M059J (cell line): ENCODE results near the gene ANKRD33. TPM values are rescaled to one million over a fixed set of nuclear protein-coding genes. Genes with fewer than 3 reads are reported as not detected.
"Not testable (repeated sequence)": the region's sequence is repeated elsewhere in the genome, so short reads cannot be mapped to it uniquely, and the experiment has no call there.

Experiments used
- DNase-seq: peaks from one replicate; pipeline ENCODE4 v3.0.0-alpha.2; 2012; ENCODE audit warnings: low read depth
- total RNA-seq: library from RNA; depleted of rRNA; stranded (reverse); fragments of >200 nt; shearing (Covaris generic); gene quantifications from 2 replicates; pipeline ENCODE4 v1.2.3, GENCODE V29; 2014

Gene ANKRD33
- total RNA-seq, 1 experiment from 2014 or later, result not detected

- DNase-seq, result no peak
Measured at GRCh38 chr12:51879102-51879501, 8.8 kb upstream of the ANKRD33 start.

- no peak for DNase-seq
Measured at GRCh38 chr12:51883295-51883694, 4.6 kb upstream of the ANKRD33 start.

- DNase-seq, result no peak
Measured at GRCh38 chr12:51883998-51884675, 3.8 kb upstream of the ANKRD33 start.

GRCh38 chr12:51884676-51885229 is 3.1 kb upstream of the ANKRD33 start:
- DNase-seq, result peak; percentile 72

GRCh38 chr12:51885294-51886020 is 2.4 kb upstream of the ANKRD33 start:
- DNase-seq, result not testable (repeated sequence)

- DNase-seq, result peak; percentile 88
Measured at GRCh38 chr12:51886021-51886710, 1.7 kb upstream of the ANKRD33 start.

GRCh38 chr12:51888316-51889215 is 663 bp downstream of the ANKRD33 start:
- no peak for DNase-seq

- DNase-seq, result no peak
Measured at GRCh38 chr12:51889216-51890132, 1.6 kb downstream of the ANKRD33 start.

- no peak for DNase-seq
Measured at GRCh38 chr12:51890133-51890464, 2.2 kb downstream of the ANKRD33 start.

- DNase-seq, result no peak
Measured at GRCh38 chr12:51890511-51891171, 2.7 kb downstream of the ANKRD33 start.

- DNase-seq, result no peak
Measured at GRCh38 chr12:51891843-51892242, 3.9 kb downstream of the ANKRD33 start.

- no peak for DNase-seq
Measured at GRCh38 chr12:51893786-51894185, 5.9 kb downstream of the ANKRD33 start.

- no peak for DNase-seq
Measured at GRCh38 chr12:51895378-51896135, 7.7 kb downstream of the ANKRD33 start.

- no peak for DNase-seq
Measured at GRCh38 chr12:51896236-51896635, 8.3 kb downstream of the ANKRD33 start.

GRCh38 chr12:51897181-51897580 is 9.3 kb downstream of the ANKRD33 start:
- no peak for DNase-seq

- DNase-seq, result no peak
Measured at GRCh38 chr12:51898506-51898905, 10.6 kb downstream of the ANKRD33 start.

- DNase-seq, result peak; percentile 49
Measured at GRCh38 chr12:51898937-51899336, 11.0 kb downstream of the ANKRD33 start.

- no peak for DNase-seq
Measured at GRCh38 chr12:51900323-51900889, 12.5 kb downstream of the ANKRD33 start.
